GM21447 (cell line): ENCODE data around the gene OSTM1.

Source experiments
- ATAC-seq: cut with Tn5 transposase; IDR thresholded peaks from one replicate; pipeline ENCODE4 v1.9.1; 2021; ENCODE audit not compliant: unreplicated experiment

Gene OSTM1

GRCh38 chr6:108074359-108075144, at the start of gene OSTM1:
OSTM1 (minus strand) TSS chr6:108074741; CDS start chr6:108074651, 90 bp downstream.
- ATAC-seq: peak; percentile 91

GRCh38 chr6:108123946-108124345, 49.4 kb upstream of the OSTM1 start:
- ATAC-seq: no peak

GRCh38 chr6:108123481-108123929, 49.0 kb upstream of the OSTM1 start:
- no peak for ATAC-seq

GRCh38 chr6:108121612-108122011, 47.1 kb upstream of the OSTM1 start:
- ATAC-seq: no peak

GRCh38 chr6:108120311-108120710, 45.8 kb upstream of the OSTM1 start:
- ATAC-seq: no peak

- no peak for ATAC-seq
Measured at GRCh38 chr6:108119769-108120141, 45.2 kb upstream of the OSTM1 start.

GRCh38 chr6:108118810-108119768, 44.5 kb upstream of the OSTM1 start:
- no peak for ATAC-seq

- ATAC-seq: no peak
Measured at GRCh38 chr6:108118359-108118724, 43.8 kb upstream of the OSTM1 start.

GRCh38 chr6:108117427-108118358, 43.2 kb upstream of the OSTM1 start:
- no peak for ATAC-seq

GRCh38 chr6:108116546-108117426, 42.2 kb upstream of the OSTM1 start:
- no peak for ATAC-seq

GRCh38 chr6:108115598-108116058, 41.1 kb upstream of the OSTM1 start:
- no peak for ATAC-seq

- ATAC-seq: no peak
Measured at GRCh38 chr6:108114841-108115597, 40.5 kb upstream of the OSTM1 start.

GRCh38 chr6:108113557-108114519, 39.3 kb upstream of the OSTM1 start:
- ATAC-seq: no peak

GRCh38 chr6:108108374-108108773, 33.8 kb upstream of the OSTM1 start:
- ATAC-seq: no peak

GRCh38 chr6:108107102-108107501, 32.6 kb upstream of the OSTM1 start:
- ATAC-seq: no peak

- ATAC-seq: no peak
Measured at GRCh38 chr6:108106694-108107093, 32.2 kb upstream of the OSTM1 start.

GRCh38 chr6:108106261-108106660, 31.7 kb upstream of the OSTM1 start:
- no peak for ATAC-seq

- ATAC-seq: no peak
Measured at GRCh38 chr6:108105571-108105970, 31.0 kb upstream of the OSTM1 start.
